HG02588 (cell line): ENCODE results near the gene ZNF782.
"Not testable (repeated sequence)": the region's sequence is repeated elsewhere in the genome, so short reads cannot be mapped to it uniquely, and the experiment has no call there.

ENCODE experiments used
- ATAC-seq: cut with Tn5 transposase; IDR thresholded peaks from one replicate; pipeline ENCODE4 v1.9.1; 2021; ENCODE audit warnings: mild to moderate bottlenecking, moderate library complexity; ENCODE audit not compliant: unreplicated experiment

ZNF782 gene

GRCh38 chr9:96854651-96855273 lies 448 bp upstream of the ZNF782 start:
- no peak for ATAC-seq

- no peak for ATAC-seq
Measured at GRCh38 chr9:96852676-96853075, 1.6 kb downstream of the ZNF782 start.

GRCh38 chr9:96844040-96844439 lies 10.3 kb downstream of the ZNF782 start:
- no peak for ATAC-seq

- no peak for ATAC-seq
Measured at GRCh38 chr9:96818533-96818932, 35.8 kb downstream of the ZNF782 start.

- no peak for ATAC-seq
Measured at GRCh38 chr9:96817973-96818372, 36.3 kb downstream of the ZNF782 start.

GRCh38 chr9:96813607-96814006 lies 40.7 kb downstream of the ZNF782 start:
- no peak for ATAC-seq

- not testable (repeated sequence) for ATAC-seq
Measured at GRCh38 chr9:96798959-96799358, 55.4 kb downstream of the ZNF782 start.

GRCh38 chr9:96784021-96784420 lies 70.3 kb downstream of the ZNF782 start:
- no peak for ATAC-seq

GRCh38 chr9:96782235-96782634 lies 72.1 kb downstream of the ZNF782 start:
- ATAC-seq, result no peak

GRCh38 chr9:96781552-96781951 lies 72.8 kb downstream of the ZNF782 start:
- ATAC-seq, result no peak

GRCh38 chr9:96779089-96779488 lies 75.2 kb downstream of the ZNF782 start:
- ATAC-seq, result no peak

- no peak for ATAC-seq
Measured at GRCh38 chr9:96777426-96777864, 76.9 kb downstream of the ZNF782 start.

GRCh38 chr9:96771124-96771523 lies 83.2 kb downstream of the ZNF782 start:
- ATAC-seq, result no peak

GRCh38 chr9:96769989-96770388 lies 84.3 kb downstream of the ZNF782 start:
- no peak for ATAC-seq
